Measurements from ENCODE around the gene CLDND1.

GRCh38 chr3:98565843-98566242, 43.1 kb upstream of the CLDND1 start:
- TF ChIP-seq RAD21 (IDR thresholded peaks at IDR 0.05; ENCODE audit: low read depth) = no peak
- TF ChIP-seq POLR2A (IDR thresholded peaks at IDR 0.05; ENCODE audit: borderline replicate concordance, extremely low read depth, insufficient read depth, insufficient read length) = no peak
- TF ChIP-seq POLR2AphosphoS5 (IDR thresholded peaks at IDR 0.05; ENCODE audit: low read depth, low read length) = no peak
- TF ChIP-seq JUND (IDR thresholded peaks at IDR 0.05) = no peak
- no peak for TF ChIP-seq CTCF (IDR thresholded peaks at IDR 0.05 in 2 of 3, conservative IDR thresholded peaks at IDR 0.05 in 1 of 3; ENCODE audit: borderline replicate concordance in 1 of 3, insufficient read depth in 1 of 3, low read depth in 2 of 3, low read length in 2 of 3)
- no peak for TF ChIP-seq REST (IDR thresholded peaks at IDR 0.05; ENCODE audit: low read depth)
- no peak for TF ChIP-seq MAX (IDR thresholded peaks at IDR 0.05)
- no peak; the same call in 1 of the 2 replicates for TF ChIP-seq FOSL1 (IDR thresholded peaks at IDR 0.05; ENCODE audit: low read depth)
- no peak for TF ChIP-seq ZNF274 (IDR thresholded peaks at IDR 0.05; ENCODE audit: low read depth, low read length)
